ENCODE measurements around the gene SCFD2. TPM values are rescaled to one million over a fixed set of nuclear protein-coding genes. Genes with fewer than 3 reads are reported as not detected.

The SCFD2 gene
- total RNA-seq, 1 experiment from 2014 or later, result 7.4 TPM

GRCh38 chr4:53195815-53196661 is 169.8 kb downstream of the SCFD2 start:
- Histone ChIP-seq H3K9me3 (ENCODE audit: control insufficient read depth, insufficient read depth, low read depth, low read length) (no peaks in the 10 kb centered on the region), H3K27ac (ENCODE audit: low read length) (no peak overlapping the region), H3K4me3 (ENCODE audit: low read depth in 2 of 2, low read length in 2 of 2) (no peak overlapping the region), H3K4me1 (ENCODE audit: control insufficient read depth, insufficient read depth, low read length) (no peaks in the 10 kb centered on the region), H3K36me3 (ENCODE audit: control insufficient read depth, insufficient read depth, low read length) (no peaks in the 10 kb centered on the region), H3K27me3 (ENCODE audit: control insufficient read depth, insufficient read depth, low read length) (no peaks in the 10 kb centered on the region)
- DNase-seq (ENCODE audit: low read depth, low spot score) (no peak), ATAC-seq (no peak)
- ChIA-PET POLR2A (no interaction called here), CTCF (interaction anchor here (0.6 kb wide), 1 partner anchor 1038 kb away, joined by 3 read pairs; no protein-coding TSS in a partner anchor)
- no TSS peak for BruUV-seq (replicated peaks)
- in situ Hi-C loops (cut with HindIII; ENCODE audit: low pct_unique_long_range_greater_than_20kb, low sequenced_read_pairs), result no loop called here
- TF ChIP-seq TCF7L2 (IDR thresholded peaks at IDR 0.05; ENCODE audit: low read depth, low read length) (no peak), CTCF (IDR thresholded peaks at IDR 0.05) (no peak), SIN3A (IDR thresholded peaks at IDR 0.05; ENCODE audit: borderline replicate concordance, insufficient read depth, low read depth, low read length) (no peak), REST (IDR thresholded peaks at IDR 0.05; ENCODE audit: insufficient read depth in 1 of 2, low read depth in 2 of 2, low read length in 1 of 2) (no peak), POLR2AphosphoS5 (IDR thresholded peaks at IDR 0.05; ENCODE audit: low read depth, low read length) (no peak)
- intact Hi-C loops (cut with micrococcal nuclease; ENCODE audit: unreplicated experiment), result loop anchor here (10.0 kb wide), 1 partner anchor 181 kb away; no protein-coding TSS in a partner anchor

GRCh38 chr4:53194727-53195126 is 171.1 kb downstream of the SCFD2 start:
- POLR2A ChIA-PET, result no interaction called here
- no peaks in the 10 kb centered on the region for H3K36me3 ChIP-seq (ENCODE audit: control insufficient read depth, insufficient read depth, low read length)
- ATAC-seq (no peak), DNase-seq (ENCODE audit: low read depth, low spot score) (no peak)
- no peaks in the 10 kb centered on the region for H3K9me3 ChIP-seq (ENCODE audit: control insufficient read depth, insufficient read depth, low read depth, low read length)
- H3K27ac ChIP-seq (ENCODE audit: low read length), result no peak overlapping the region
- BruUV-seq (replicated peaks), result no TSS peak
- no peak overlapping the region for H3K4me3 ChIP-seq (ENCODE audit: low read depth in 2 of 2, low read length in 2 of 2)
- H3K27me3 ChIP-seq (ENCODE audit: control insufficient read depth, insufficient read depth, low read length), result no peaks in the 10 kb centered on the region
- intact Hi-C loops (cut with micrococcal nuclease; ENCODE audit: unreplicated experiment), result loop anchor here (10.0 kb wide), 1 partner anchor 180 kb away; no protein-coding TSS in a partner anchor
- H3K4me1 ChIP-seq (ENCODE audit: control insufficient read depth, insufficient read depth, low read length), result no peaks in the 10 kb centered on the region
- CTCF ChIA-PET, result no interaction called here
- in situ Hi-C loops (cut with HindIII; ENCODE audit: low pct_unique_long_range_greater_than_20kb, low sequenced_read_pairs), result no loop called here
- TF ChIP-seq SIN3A (IDR thresholded peaks at IDR 0.05; ENCODE audit: borderline replicate concordance, insufficient read depth, low read depth, low read length) (no peak), TCF7L2 (IDR thresholded peaks at IDR 0.05; ENCODE audit: low read depth, low read length) (no peak), POLR2AphosphoS5 (IDR thresholded peaks at IDR 0.05; ENCODE audit: low read depth, low read length) (no peak), REST (IDR thresholded peaks at IDR 0.05; ENCODE audit: insufficient read depth in 1 of 2, low read depth in 2 of 2, low read length in 1 of 2) (no peak), CTCF (IDR thresholded peaks at IDR 0.05) (no peak)
